ENCODE results near the gene PPP2R3B. TPM values are rescaled to one million over a fixed set of nuclear protein-coding genes. Genes with fewer than 3 reads are reported as not detected.
A peak's percentile ranks its signal among the peaks of the same experiment; 100 is the strongest.

PPP2R3B gene
- total RNA-seq, 6 experiments from 2014 or later = 11.7 to 20.5 (median 13.9) TPM

DNA sequence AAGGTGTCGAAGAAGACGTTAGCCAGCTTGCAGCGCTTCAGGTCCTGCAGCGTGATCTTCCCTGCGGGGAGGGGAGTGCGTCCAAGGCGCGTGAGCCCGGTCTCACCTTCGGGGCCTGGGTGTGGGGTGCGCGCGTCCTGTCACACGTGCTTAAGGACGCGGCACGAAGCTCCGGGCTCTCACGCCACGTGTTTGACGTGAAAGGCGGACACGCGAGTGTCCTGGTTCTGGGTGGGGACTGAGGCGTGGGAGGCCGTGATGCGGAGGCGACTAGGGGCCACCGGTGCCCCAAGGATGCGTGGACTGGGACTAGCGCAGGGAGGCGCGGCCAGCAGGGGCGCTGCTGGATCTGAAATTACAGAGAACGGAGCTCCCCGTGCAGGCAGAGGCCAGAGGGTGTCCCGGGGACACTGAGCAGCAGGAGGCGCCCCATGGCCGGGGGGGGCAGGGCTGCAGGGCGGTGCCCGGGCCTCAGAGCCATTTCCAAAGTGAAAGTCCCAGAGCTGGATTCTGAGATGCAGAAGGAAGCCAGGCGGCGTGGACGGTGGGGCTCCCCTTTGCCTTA lies 47.8 kb downstream of the PPP2R3B start:
- Mint-ChIP-seq H3K9me3 (peaks cover 25% of the 10 kb centered on the region), H3K36me3 (ENCODE audit: low read depth) (peaks cover 41% of the 10 kb centered on the region)
- no peak for DNase-seq

DNA sequence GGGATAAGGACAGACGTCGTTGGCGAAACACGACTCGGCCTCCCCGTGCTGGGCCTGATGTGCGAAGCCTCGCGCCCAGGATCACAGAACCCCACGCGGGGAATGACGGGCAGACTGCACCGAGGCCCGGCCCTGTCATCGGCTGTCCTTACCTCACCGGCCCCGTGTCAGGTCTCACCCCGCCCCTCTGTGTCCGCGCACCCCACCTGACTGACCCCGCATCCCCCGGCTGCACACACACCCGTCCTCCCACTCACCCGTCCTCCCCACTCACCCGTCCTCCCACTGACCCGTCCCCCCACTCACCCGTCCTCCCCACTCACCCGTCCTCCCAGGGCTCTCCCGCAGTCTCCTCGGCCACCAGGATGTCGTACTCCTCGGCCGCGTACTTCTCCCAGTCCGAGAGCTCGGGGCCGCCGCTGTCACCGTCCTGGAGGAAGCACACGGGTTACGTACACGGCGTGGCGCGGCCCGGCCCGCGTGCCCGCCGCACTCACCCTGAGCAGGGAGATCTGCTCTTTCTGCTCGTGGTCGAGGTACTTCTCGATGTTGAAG lies 48.3 kb downstream of the PPP2R3B start:
- H3K27ac Mint-ChIP-seq = no peak overlapping the region
- H3K9me3 Mint-ChIP-seq = peaks cover 25% of the 10 kb centered on the region
- H3K27me3 Mint-ChIP-seq (ENCODE audit: insufficient read depth) = peaks cover 7% of the 10 kb centered on the region
- H3K36me3 Mint-ChIP-seq (ENCODE audit: low read depth) = peaks cover 41% of the 10 kb centered on the region
- no peak overlapping the region for H3K4me3 Mint-ChIP-seq
- TF ChIP-seq, protein P1, sequence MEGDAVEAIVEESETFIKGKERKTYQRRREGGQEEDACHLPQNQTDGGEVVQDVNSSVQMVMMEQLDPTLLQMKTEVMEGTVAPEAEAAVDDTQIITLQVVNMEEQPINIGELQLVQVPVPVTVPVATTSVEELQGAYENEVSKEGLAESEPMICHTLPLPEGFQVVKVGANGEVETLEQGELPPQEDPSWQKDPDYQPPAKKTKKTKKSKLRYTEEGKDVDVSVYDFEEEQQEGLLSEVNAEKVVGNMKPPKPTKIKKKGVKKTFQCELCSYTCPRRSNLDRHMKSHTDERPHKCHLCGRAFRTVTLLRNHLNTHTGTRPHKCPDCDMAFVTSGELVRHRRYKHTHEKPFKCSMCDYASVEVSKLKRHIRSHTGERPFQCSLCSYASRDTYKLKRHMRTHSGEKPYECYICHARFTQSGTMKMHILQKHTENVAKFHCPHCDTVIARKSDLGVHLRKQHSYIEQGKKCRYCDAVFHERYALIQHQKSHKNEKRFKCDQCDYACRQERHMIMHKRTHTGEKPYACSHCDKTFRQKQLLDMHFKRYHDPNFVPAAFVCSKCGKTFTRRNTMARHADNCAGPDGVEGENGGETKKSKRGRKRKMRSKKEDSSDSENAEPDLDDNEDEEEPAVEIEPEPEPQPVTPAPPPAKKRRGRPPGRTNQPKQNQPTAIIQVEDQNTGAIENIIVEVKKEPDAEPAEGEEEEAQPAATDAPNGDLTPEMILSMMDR (IDR thresholded peaks at IDR 0.05) = no peak
- DNase-seq = no peak
- no peaks in the 10 kb centered on the region for H3K4me1 Mint-ChIP-seq (ENCODE audit: low read depth)

More for the DNA sequence above, 47.8 kb downstream of the PPP2R3B start:
- TF ChIP-seq, protein P1 (IDR thresholded peaks at IDR 0.05) = peak; percentile 34; the same call in 1 of the 2 replicates
- H3K27me3 Mint-ChIP-seq (ENCODE audit: insufficient read depth) = peaks cover 7% of the 10 kb centered on the region
- no peak overlapping the region for H3K27ac Mint-ChIP-seq
- no peak overlapping the region for H3K4me3 Mint-ChIP-seq
- H3K4me1 Mint-ChIP-seq (ENCODE audit: low read depth) = no peaks in the 10 kb centered on the region

DNA sequence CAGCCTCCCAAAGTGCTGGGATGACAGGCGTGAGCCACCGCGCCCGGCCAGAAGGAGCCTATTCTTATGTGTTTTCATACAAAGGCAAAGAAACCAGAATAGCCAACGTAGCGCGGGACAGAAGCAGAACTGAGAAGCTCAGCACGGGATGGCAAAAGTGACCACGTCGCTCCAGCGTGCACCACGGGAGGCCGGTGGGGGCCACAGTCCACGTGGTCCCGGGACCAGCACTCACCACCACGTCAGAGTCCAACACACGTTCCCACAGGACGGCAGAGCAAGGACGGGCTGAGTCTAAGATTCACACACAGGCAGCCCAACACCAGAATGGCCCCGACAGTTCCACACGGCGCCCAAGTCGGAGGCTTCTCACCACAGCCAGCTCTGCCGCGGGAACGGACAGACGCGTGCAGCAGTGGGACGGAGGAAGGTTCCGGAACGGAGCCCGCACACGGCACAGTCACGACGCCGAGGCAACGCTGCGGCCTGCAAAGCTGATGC lies 49.3 kb downstream of the PPP2R3B start:
- Mint-ChIP-seq H3K4me1 (ENCODE audit: low read depth) (no peaks in the 10 kb centered on the region), H3K36me3 (ENCODE audit: low read depth) (peaks cover 41% of the 10 kb centered on the region), H3K4me3 (no peak overlapping the region), H3K9me3 (peaks cover 25% of the 10 kb centered on the region), H3K27me3 (ENCODE audit: insufficient read depth) (peaks cover 7% of the 10 kb centered on the region), H3K27ac (no peak overlapping the region)
- TF ChIP-seq, protein P1 (IDR thresholded peaks at IDR 0.05) = no peak
- no peak for DNase-seq

DNA sequence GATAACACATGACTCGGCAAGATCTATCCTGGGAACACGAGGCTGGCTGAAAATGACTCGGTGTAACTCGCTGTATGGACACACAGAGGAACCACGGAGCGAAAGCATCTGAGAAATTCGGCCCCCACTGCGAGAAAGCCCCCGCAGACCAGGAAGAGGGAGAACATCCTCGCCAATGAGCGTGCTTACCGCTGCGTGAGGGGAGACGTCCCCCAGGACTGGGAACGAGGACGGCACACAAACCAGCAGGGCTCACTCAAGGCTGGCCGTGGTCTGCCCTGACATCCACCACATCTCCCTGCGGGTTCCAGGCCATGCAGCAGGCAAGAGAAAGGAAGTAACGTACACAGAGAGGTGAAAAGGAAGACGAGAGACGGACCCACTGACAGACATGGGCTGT lies 50.5 kb downstream of the PPP2R3B start:
- Mint-ChIP-seq H3K27ac (no peak overlapping the region), H3K36me3 (ENCODE audit: low read depth) (peaks cover 35% of the 10 kb centered on the region), H3K27me3 (ENCODE audit: insufficient read depth) (peaks cover 7% of the 10 kb centered on the region), H3K4me1 (ENCODE audit: low read depth) (no peaks in the 10 kb centered on the region), H3K4me3 (no peak overlapping the region), H3K9me3 (peaks cover 18% of the 10 kb centered on the region)
- no peak for DNase-seq
- TF ChIP-seq, protein P1 (IDR thresholded peaks at IDR 0.05) = no peak

DNA sequence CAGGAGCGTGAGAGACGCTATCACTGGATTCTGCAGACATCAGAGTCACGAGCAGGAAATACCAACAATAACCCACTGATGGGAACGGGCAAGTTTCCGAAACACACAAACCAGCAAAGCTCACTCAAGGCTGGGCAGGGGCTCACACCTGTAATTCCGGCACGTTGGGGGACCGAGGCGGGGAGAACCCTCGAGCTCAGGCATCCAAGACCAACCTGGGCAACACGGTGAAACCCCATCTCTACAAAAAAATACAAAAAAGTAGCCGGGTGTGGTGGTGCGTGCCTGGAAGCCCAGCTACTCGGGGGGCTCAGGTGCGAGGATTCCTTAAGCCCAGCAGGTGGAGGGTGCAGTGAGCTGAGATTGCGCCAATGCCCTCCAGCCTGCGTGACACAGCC lies 51.0 kb downstream of the PPP2R3B start:
- no peak overlapping the region for H3K4me3 Mint-ChIP-seq
- no peak overlapping the region for H3K27ac Mint-ChIP-seq
- H3K9me3 Mint-ChIP-seq = peaks cover 18% of the 10 kb centered on the region
- TF ChIP-seq, protein P1 (IDR thresholded peaks at IDR 0.05) = no peak
- peaks cover 7% of the 10 kb centered on the region for H3K27me3 Mint-ChIP-seq (ENCODE audit: insufficient read depth)
- H3K36me3 Mint-ChIP-seq (ENCODE audit: low read depth) = peaks cover 35% of the 10 kb centered on the region
- no peak for DNase-seq
- no peaks in the 10 kb centered on the region for H3K4me1 Mint-ChIP-seq (ENCODE audit: low read depth)
